ENCODE data around the gene POMT1.
"Not testable (repeated sequence)": the region's sequence is repeated elsewhere in the genome, so short reads cannot be mapped to it uniquely, and the experiment has no call there.

The POMT1 gene

GRCh38 chr9:131469951-131470350 is 32.8 kb upstream of the POMT1 start:
- Histone ChIP-seq H3K9me3 (ENCODE audit: control insufficient read depth, insufficient read depth, low read depth, low read length) (no peaks in the 10 kb centered on the region), H3K4me3 (ENCODE audit: low read depth, low read length) (no peak overlapping the region), H3K36me3 (ENCODE audit: control insufficient read depth, insufficient read depth, low read length) (peaks cover 98% of the 10 kb centered on the region), H3K9ac (ENCODE audit: low read length) (no peak overlapping the region), H3K27ac (ENCODE audit: low read depth, low read length) (no peak overlapping the region), H3K27me3 (ENCODE audit: control insufficient read depth, insufficient read depth, low read length) (no peaks in the 10 kb centered on the region), H3K4me1 (ENCODE audit: control insufficient read depth, insufficient read depth, low read length) (no peaks in the 10 kb centered on the region)

- Histone ChIP-seq H3K27ac (ENCODE audit: low read depth, low read length) (no peak overlapping the region), H3K9ac (ENCODE audit: low read length) (no peak overlapping the region), H3K27me3 (ENCODE audit: control insufficient read depth, insufficient read depth, low read length) (no peaks in the 10 kb centered on the region), H3K9me3 (ENCODE audit: control insufficient read depth, insufficient read depth, low read depth, low read length) (no peaks in the 10 kb centered on the region), H3K4me3 (ENCODE audit: low read depth, low read length) (no peak overlapping the region), H3K4me1 (ENCODE audit: control insufficient read depth, insufficient read depth, low read length) (no peaks in the 10 kb centered on the region), H3K36me3 (ENCODE audit: control insufficient read depth, insufficient read depth, low read length) (peaks cover 98% of the 10 kb centered on the region)
Measured at GRCh38 chr9:131470581-131470991, 32.1 kb upstream of the POMT1 start.

- H3K9me3 ChIP-seq (ENCODE audit: control insufficient read depth, insufficient read depth, low read depth, low read length); H3K4me3 ChIP-seq (ENCODE audit: low read depth, low read length); H3K27ac ChIP-seq (ENCODE audit: low read depth, low read length); H3K9ac ChIP-seq (ENCODE audit: low read length); H3K27me3 ChIP-seq (ENCODE audit: control insufficient read depth, insufficient read depth, low read length); H3K4me1 ChIP-seq (ENCODE audit: control insufficient read depth, insufficient read depth, low read length): not testable (repeated sequence)
- H3K36me3 ChIP-seq (ENCODE audit: control insufficient read depth, insufficient read depth, low read length), result peaks cover 98% of the 10 kb centered on the region
Measured at GRCh38 chr9:131472085-131472484, 30.6 kb upstream of the POMT1 start.

GRCh38 chr9:131473198-131473885 is 29.4 kb upstream of the POMT1 start:
- no peak overlapping the region for H3K4me3 ChIP-seq (ENCODE audit: low read depth, low read length)
- H3K9ac ChIP-seq (ENCODE audit: low read length), result no peak overlapping the region
- H3K27me3 ChIP-seq (ENCODE audit: control insufficient read depth, insufficient read depth, low read length), result no peaks in the 10 kb centered on the region
- H3K27ac ChIP-seq (ENCODE audit: low read depth, low read length), result no peak overlapping the region
- H3K9me3 ChIP-seq (ENCODE audit: control insufficient read depth, insufficient read depth, low read depth, low read length), result no peaks in the 10 kb centered on the region
- no peaks in the 10 kb centered on the region for H3K4me1 ChIP-seq (ENCODE audit: control insufficient read depth, insufficient read depth, low read length)
- H3K36me3 ChIP-seq (ENCODE audit: control insufficient read depth, insufficient read depth, low read length), result peaks cover 98% of the 10 kb centered on the region

GRCh38 chr9:131473891-131474290 is 28.8 kb upstream of the POMT1 start:
- no peaks in the 10 kb centered on the region for H3K4me1 ChIP-seq (ENCODE audit: control insufficient read depth, insufficient read depth, low read length)
- H3K36me3 ChIP-seq (ENCODE audit: control insufficient read depth, insufficient read depth, low read length), result peaks cover 98% of the 10 kb centered on the region
- no peaks in the 10 kb centered on the region for H3K9me3 ChIP-seq (ENCODE audit: control insufficient read depth, insufficient read depth, low read depth, low read length)
- no peak overlapping the region for H3K9ac ChIP-seq (ENCODE audit: low read length)
- no peaks in the 10 kb centered on the region for H3K27me3 ChIP-seq (ENCODE audit: control insufficient read depth, insufficient read depth, low read length)
- H3K4me3 ChIP-seq (ENCODE audit: low read depth, low read length), result no peak overlapping the region
- no peak overlapping the region for H3K27ac ChIP-seq (ENCODE audit: low read depth, low read length)

GRCh38 chr9:131474711-131475110 is 28.0 kb upstream of the POMT1 start:
- H3K4me3 ChIP-seq (ENCODE audit: low read depth, low read length), result no peak overlapping the region
- no peaks in the 10 kb centered on the region for H3K9me3 ChIP-seq (ENCODE audit: control insufficient read depth, insufficient read depth, low read depth, low read length)
- no peaks in the 10 kb centered on the region for H3K27me3 ChIP-seq (ENCODE audit: control insufficient read depth, insufficient read depth, low read length)
- H3K36me3 ChIP-seq (ENCODE audit: control insufficient read depth, insufficient read depth, low read length), result peaks cover 98% of the 10 kb centered on the region
- no peak overlapping the region for H3K27ac ChIP-seq (ENCODE audit: low read depth, low read length)
- H3K4me1 ChIP-seq (ENCODE audit: control insufficient read depth, insufficient read depth, low read length), result no peaks in the 10 kb centered on the region
- H3K9ac ChIP-seq (ENCODE audit: low read length), result no peak overlapping the region

- no peaks in the 10 kb centered on the region for H3K27me3 ChIP-seq (ENCODE audit: control insufficient read depth, insufficient read depth, low read length)
- no peak overlapping the region for H3K9ac ChIP-seq (ENCODE audit: low read length)
- H3K9me3 ChIP-seq (ENCODE audit: control insufficient read depth, insufficient read depth, low read depth, low read length), result no peaks in the 10 kb centered on the region
- no peaks in the 10 kb centered on the region for H3K4me1 ChIP-seq (ENCODE audit: control insufficient read depth, insufficient read depth, low read length)
- H3K36me3 ChIP-seq (ENCODE audit: control insufficient read depth, insufficient read depth, low read length), result peaks cover 98% of the 10 kb centered on the region
- no peak overlapping the region for H3K27ac ChIP-seq (ENCODE audit: low read depth, low read length)
- no peak overlapping the region for H3K4me3 ChIP-seq (ENCODE audit: low read depth, low read length)
Measured at GRCh38 chr9:131475111-131475955, 27.4 kb upstream of the POMT1 start.

GRCh38 chr9:131475956-131476776 is 26.6 kb upstream of the POMT1 start:
- H3K9ac ChIP-seq (ENCODE audit: low read length), result no peak overlapping the region
- H3K27ac ChIP-seq (ENCODE audit: low read depth, low read length), result 0 out of 2 replicates have a peak overlapping the region, but pooled peaks have one; percentile 10
- H3K27me3 ChIP-seq (ENCODE audit: control insufficient read depth, insufficient read depth, low read length), result no peaks in the 10 kb centered on the region
- H3K36me3 ChIP-seq (ENCODE audit: control insufficient read depth, insufficient read depth, low read length), result peaks cover 96% of the 10 kb centered on the region
- H3K4me3 ChIP-seq (ENCODE audit: low read depth, low read length), result no peak overlapping the region
- no peaks in the 10 kb centered on the region for H3K4me1 ChIP-seq (ENCODE audit: control insufficient read depth, insufficient read depth, low read length)
- H3K9me3 ChIP-seq (ENCODE audit: control insufficient read depth, insufficient read depth, low read depth, low read length), result no peaks in the 10 kb centered on the region

GRCh38 chr9:131476777-131477345 is 25.9 kb upstream of the POMT1 start:
- H3K4me1 ChIP-seq (ENCODE audit: control insufficient read depth, insufficient read depth, low read length), result no peaks in the 10 kb centered on the region
- H3K4me3 ChIP-seq (ENCODE audit: low read depth, low read length), result no peak overlapping the region
- H3K27me3 ChIP-seq (ENCODE audit: control insufficient read depth, insufficient read depth, low read length), result no peaks in the 10 kb centered on the region
- no peak overlapping the region for H3K9ac ChIP-seq (ENCODE audit: low read length)
- H3K36me3 ChIP-seq (ENCODE audit: control insufficient read depth, insufficient read depth, low read length), result peaks cover 96% of the 10 kb centered on the region
- H3K27ac ChIP-seq (ENCODE audit: low read depth, low read length), result no peak overlapping the region
- H3K9me3 ChIP-seq (ENCODE audit: control insufficient read depth, insufficient read depth, low read depth, low read length), result no peaks in the 10 kb centered on the region

- H3K27me3 ChIP-seq (ENCODE audit: control insufficient read depth, insufficient read depth, low read length), result no peaks in the 10 kb centered on the region
- peaks cover 97% of the 10 kb centered on the region for H3K36me3 ChIP-seq (ENCODE audit: control insufficient read depth, insufficient read depth, low read length)
- H3K4me1 ChIP-seq (ENCODE audit: control insufficient read depth, insufficient read depth, low read length), result no peaks in the 10 kb centered on the region
- no peak overlapping the region for H3K9ac ChIP-seq (ENCODE audit: low read length)
- no peak overlapping the region for H3K4me3 ChIP-seq (ENCODE audit: low read depth, low read length)
- no peak overlapping the region for H3K27ac ChIP-seq (ENCODE audit: low read depth, low read length)
- no peaks in the 10 kb centered on the region for H3K9me3 ChIP-seq (ENCODE audit: control insufficient read depth, insufficient read depth, low read depth, low read length)
Measured at GRCh38 chr9:131477367-131477766, 25.4 kb upstream of the POMT1 start.
